HEK293 (cell line): Measurements from ENCODE around the gene APBB1.

ENCODE experiments used
- AEBP2 ChIP-seq: fragments of 450-650 bp; formaldehyde crosslinking; IDR thresholded peaks from 2 replicates; pipeline ENCODE4 v1.5.1; 2016; ENCODE audit warnings: missing biosample characterization, missing genetic modification characterization, borderline replicate concordance
- PRDM10 ChIP-seq: fragments of 450-650 bp; formaldehyde crosslinking; IDR thresholded peaks from 2 replicates; pipeline ENCODE4 v1.5.1; 2016; ENCODE audit warnings: missing biosample characterization, missing genetic modification characterization
- ZBTB1 ChIP-seq: fragments of 450-650 bp; formaldehyde crosslinking; IDR thresholded peaks from 2 replicates; pipeline ENCODE4 v1.5.1; 2016; ENCODE audit warnings: missing biosample characterization, missing genetic modification characterization
- ZBTB20 ChIP-seq: fragments of 450-650 bp; formaldehyde crosslinking; IDR thresholded peaks from 2 replicates; pipeline ENCODE4 v1.5.1; 2016; ENCODE audit warnings: missing biosample characterization, missing genetic modification characterization
- ZNF214 ChIP-seq: fragments of 450-650 bp; formaldehyde crosslinking; IDR thresholded peaks from 2 replicates; pipeline ENCODE4 v1.5.1; 2017; ENCODE audit warnings: missing biosample characterization, mild to moderate bottlenecking, missing genetic modification characterization, borderline replicate concordance
- ZNF274 ChIP-seq, 2 experiments: fragments of 200-500 bp in 1 of 2; fragments of 450-650 bp in 1 of 2; sonication (Bioruptor generic) in 1 of 2; formaldehyde crosslinking in 1 of 2; IDR thresholded peaks; 2 replicates each; pipeline versions ENCODE4 v1.5.1 to v1.6.1; 2014 to 2016; ENCODE audit warnings: borderline replicate concordance in 1 of 2, inconsistent platforms in 1 of 2, low read length in 1 of 2, missing biosample characterization in 1 of 2, missing genetic modification characterization in 1 of 2
- ZNF416 ChIP-seq: fragments of 450-650 bp; formaldehyde crosslinking; IDR thresholded peaks from 2 replicates; pipeline ENCODE4 v1.5.1; 2016; ENCODE audit warnings: missing biosample characterization, missing genetic modification characterization
- ZNF600 ChIP-seq: fragments of 450-650 bp; formaldehyde crosslinking; IDR thresholded peaks from 2 replicates; pipeline ENCODE4 v1.5.1; 2016; ENCODE audit warnings: missing biosample characterization, missing genetic modification characterization
- ZNF654 ChIP-seq: fragments of 450-650 bp; formaldehyde crosslinking; IDR thresholded peaks from 2 replicates; pipeline ENCODE4 v1.5.1; 2016; ENCODE audit warnings: low read depth, missing biosample characterization, missing genetic modification characterization
- ZNF658 ChIP-seq: fragments of 450-650 bp; formaldehyde crosslinking; IDR thresholded peaks from 2 replicates; pipeline ENCODE4; 2016; ENCODE audit warnings: missing biosample characterization, missing genetic modification characterization
- TF ChIP-seq, protein P1 (sequence below): fragments of 450-650 bp; formaldehyde crosslinking; IDR thresholded peaks from 2 replicates; pipeline ENCODE4 v1.5.1; 2016; ENCODE audit warnings: missing biosample characterization, missing genetic modification characterization
- TF ChIP-seq, protein P2 (sequence below): fragments of 450-650 bp; formaldehyde crosslinking; IDR thresholded peaks from 2 replicates; pipeline ENCODE4 v1.5.1; 2017; ENCODE audit warnings: missing biosample characterization, mild to moderate bottlenecking, missing genetic modification characterization, moderate library complexity

DNA sequence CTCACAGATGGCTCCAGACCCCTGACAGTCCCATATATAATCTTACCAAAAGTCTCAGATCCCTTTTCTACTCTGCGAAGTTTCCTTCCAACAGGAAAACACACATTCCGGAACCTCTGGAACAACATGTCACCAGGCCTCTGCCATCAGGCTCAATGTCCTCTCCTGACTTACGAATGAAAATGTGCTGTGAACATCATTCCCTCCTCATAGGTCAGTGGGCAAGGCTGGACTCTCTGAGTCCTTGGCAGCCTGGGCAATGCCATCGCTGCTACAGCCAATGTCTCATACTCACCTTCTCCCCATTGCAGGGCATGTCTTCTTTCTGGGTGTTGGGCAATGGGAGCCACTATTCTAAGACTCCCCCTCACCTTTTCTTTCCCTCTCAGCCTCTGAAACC, 23.5 kb upstream of the APBB1 start:
- TF ChIP-seq AEBP2 (tag by site-specific recombination) (no peak), ZBTB1 (tag by site-specific recombination) (no peak), ZBTB20 (tag by site-specific recombination) (no peak), ZNF274 (IDR thresholded peaks at IDR 0.05; ENCODE audit: low read length) (no peak), ZNF274 (tag by site-specific recombination; IDR thresholded peaks at IDR 0.05; ENCODE audit: borderline replicate concordance) (no peak), ZNF416 (tag by site-specific recombination) (no peak), PRDM10 (tag by site-specific recombination) (no peak), ZNF600 (tag by site-specific recombination) (no peak), ZNF654 (no peak), ZNF658 (tag by site-specific recombination) (no peak), ZNF214 (no peak)
- TF ChIP-seq, protein P1, sequence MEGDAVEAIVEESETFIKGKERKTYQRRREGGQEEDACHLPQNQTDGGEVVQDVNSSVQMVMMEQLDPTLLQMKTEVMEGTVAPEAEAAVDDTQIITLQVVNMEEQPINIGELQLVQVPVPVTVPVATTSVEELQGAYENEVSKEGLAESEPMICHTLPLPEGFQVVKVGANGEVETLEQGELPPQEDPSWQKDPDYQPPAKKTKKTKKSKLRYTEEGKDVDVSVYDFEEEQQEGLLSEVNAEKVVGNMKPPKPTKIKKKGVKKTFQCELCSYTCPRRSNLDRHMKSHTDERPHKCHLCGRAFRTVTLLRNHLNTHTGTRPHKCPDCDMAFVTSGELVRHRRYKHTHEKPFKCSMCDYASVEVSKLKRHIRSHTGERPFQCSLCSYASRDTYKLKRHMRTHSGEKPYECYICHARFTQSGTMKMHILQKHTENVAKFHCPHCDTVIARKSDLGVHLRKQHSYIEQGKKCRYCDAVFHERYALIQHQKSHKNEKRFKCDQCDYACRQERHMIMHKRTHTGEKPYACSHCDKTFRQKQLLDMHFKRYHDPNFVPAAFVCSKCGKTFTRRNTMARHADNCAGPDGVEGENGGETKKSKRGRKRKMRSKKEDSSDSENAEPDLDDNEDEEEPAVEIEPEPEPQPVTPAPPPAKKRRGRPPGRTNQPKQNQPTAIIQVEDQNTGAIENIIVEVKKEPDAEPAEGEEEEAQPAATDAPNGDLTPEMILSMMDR (tag by site-specific recombination): no peak
- TF ChIP-seq, protein P2, sequence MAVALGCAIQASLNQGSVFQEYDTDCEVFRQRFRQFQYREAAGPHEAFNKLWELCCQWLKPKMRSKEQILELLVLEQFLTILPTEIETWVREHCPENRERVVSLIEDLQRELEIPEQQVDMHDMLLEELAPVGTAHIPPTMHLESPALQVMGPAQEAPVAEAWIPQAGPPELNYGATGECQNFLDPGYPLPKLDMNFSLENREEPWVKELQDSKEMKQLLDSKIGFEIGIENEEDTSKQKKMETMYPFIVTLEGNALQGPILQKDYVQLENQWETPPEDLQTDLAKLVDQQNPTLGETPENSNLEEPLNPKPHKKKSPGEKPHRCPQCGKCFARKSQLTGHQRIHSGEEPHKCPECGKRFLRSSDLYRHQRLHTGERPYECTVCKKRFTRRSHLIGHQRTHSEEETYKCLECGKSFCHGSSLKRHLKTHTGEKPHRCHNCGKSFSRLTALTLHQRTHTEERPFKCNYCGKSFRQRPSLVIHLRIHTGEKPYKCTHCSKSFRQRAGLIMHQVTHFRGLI (tag by site-specific recombination): no peak
